HS-27A (cell line): ENCODE measurements around the gene RCBTB1.
"Not testable (repeated sequence)": the region's sequence is repeated elsewhere in the genome, so short reads cannot be mapped to it uniquely, and the experiment has no call there.

Experiments
- DNase-seq: peaks from one replicate; pipeline ENCODE4 v3.0.0-alpha.2; 2012; ENCODE audit warnings: low read depth, missing footprints

RCBTB1 gene

DNA sequence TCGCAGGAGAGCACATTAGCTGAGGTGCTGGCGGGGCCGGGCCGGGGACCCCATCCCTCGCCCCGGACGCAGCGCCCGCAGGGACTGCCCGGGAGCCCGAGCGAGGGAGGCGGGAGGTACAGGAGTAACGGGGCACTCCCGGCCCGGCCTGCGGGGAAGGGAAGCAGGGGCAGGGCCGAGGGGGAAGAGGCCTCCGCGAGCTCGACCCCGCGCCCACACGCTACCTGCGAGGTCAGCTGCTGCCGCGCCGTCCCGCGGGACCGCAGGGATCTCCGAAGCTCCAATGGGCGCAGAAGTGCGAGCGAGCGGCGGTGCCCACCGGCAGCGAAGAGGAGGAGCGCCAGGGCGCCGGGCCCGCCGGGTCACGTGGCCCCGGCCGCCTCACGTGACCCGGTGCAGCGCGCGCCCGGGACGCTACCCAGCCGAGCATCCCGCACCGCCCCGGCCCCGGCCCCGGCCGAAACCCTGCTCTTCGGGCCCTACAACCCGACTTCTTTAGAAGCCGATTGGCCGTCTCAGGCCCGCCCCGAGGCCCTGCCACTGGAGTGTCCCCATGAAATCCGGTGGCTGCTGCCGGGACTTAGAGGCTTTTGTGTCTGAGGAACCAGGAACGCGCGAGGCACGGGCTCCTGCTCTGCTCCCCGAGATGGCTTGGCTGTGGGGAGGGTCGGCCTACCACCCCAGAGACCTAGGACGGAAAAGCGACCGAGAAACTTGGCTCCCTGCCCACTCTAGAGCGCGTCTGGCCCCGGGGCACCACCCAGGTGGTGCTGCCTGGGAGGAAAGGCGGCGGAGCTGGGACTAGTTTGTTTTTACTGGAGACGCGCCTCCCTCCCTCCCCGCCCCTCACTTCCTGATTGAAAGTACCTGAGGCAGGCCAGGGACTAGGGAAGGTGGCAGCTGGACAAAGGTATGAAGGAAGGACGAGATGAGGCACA is at the start of gene RCBTB1:
TSS of gene RCBTB1 (minus strand) at position 339 of the 938 bp plus-strand sequence. CDS start 18,279 bp downstream, outside the sequence.
- DNase-seq = no peak

- no peak for DNase-seq
Observed at GRCh38 chr13:49633710-49634109, 48.4 kb upstream of the RCBTB1 start.

GRCh38 chr13:49632156-49632555 is 46.8 kb upstream of the RCBTB1 start:
- no peak for DNase-seq

GRCh38 chr13:49630580-49630979 is 45.2 kb upstream of the RCBTB1 start:
- DNase-seq = no peak

GRCh38 chr13:49629947-49630346 is 44.6 kb upstream of the RCBTB1 start:
- DNase-seq = no peak

DNA sequence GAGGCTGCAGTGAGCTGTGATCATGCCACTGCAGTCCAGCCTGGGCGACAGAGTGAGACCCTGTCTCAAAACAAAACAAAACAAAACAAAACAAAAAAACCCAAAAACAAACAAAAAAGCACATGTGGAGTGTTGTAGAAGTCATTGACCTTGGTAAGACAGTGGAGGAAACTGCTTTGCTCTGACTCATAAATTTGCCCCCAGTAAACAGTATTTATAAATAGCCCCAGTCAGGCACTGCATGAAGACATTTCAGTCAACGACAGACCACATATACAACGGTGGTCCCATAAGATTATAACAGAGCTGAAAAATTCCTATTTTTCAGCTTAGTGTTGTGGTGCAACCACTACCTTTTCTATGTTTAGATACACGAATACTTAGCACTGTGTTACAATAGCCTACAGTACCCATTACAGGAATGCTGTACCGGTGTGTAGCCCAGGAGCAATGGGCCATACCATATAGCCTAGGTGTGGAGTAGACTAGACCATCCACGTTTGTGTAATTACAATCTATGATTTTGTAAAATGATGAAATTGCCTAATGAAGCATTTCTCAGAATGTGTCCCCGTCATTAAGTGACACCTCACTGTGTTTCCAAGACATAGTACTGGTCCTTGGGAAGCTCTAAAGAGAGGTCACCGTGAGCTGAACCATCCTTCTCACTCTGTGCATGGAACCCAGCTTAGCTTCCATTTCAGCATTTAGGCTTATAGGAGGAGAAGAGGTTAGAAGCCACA is 44.0 kb upstream of the RCBTB1 start:
- DNase-seq = no peak

- DNase-seq = no peak
Observed at GRCh38 chr13:49627831-49628652, 42.7 kb upstream of the RCBTB1 start, which contains the start of gene ARL11. TSS of gene ARL11 (plus strand) at chr13:49628507. CDS start at chr13:49630448, 1,941 bp downstream.

GRCh38 chr13:49625392-49626079 is 40.2 kb upstream of the RCBTB1 start:
- no peak for DNase-seq

DNA sequence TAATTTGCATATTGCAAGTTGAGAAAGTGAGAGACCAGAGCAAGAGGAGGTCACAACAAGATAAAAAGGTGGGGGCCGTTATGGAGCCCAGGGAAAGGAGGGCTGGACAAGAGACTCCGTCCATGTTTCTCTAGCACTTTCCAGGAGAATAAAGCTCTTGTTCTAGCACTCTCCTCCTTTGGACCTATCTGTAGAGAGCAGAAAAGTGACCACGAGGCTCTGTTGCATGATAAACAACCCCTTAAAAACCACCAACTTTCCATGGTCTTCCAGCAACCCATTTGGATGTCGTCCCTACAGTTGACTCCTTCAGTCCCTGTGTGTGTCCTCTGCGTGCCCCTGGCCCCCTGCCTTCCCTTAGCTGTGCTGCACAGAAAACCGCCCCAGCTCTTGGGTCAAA is 38.9 kb upstream of the RCBTB1 start:
- no peak for DNase-seq

- DNase-seq = no peak
Observed at GRCh38 chr13:49622174-49622946, 37.0 kb upstream of the RCBTB1 start.

DNA sequence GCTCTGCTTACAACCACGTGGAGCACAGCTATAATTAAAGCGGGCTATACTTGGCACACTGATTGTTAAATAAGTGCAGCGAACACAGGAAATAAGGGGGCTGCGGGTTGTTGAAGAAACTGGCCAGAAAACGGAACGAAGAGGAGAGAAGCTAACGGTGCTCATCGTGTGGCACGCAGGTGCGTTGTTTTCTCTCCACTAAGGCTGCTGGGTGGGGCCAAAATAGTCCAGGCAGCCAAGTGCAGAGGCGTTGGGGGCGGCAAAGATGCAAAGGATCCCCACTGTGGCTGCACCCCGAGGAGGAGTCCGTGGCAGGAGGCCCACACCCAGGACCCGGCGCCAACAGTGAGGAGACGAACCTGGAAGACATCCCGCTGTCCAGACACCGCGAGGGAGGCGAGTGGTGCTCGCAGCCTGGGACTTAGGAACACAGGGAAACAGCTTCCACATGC is 34.8 kb upstream of the RCBTB1 start:
- DNase-seq = no peak

GRCh38 chr13:49616676-49617065 is 31.3 kb upstream of the RCBTB1 start:
- no peak for DNase-seq

- no peak for DNase-seq
Observed at GRCh38 chr13:49615836-49616675, 30.7 kb upstream of the RCBTB1 start.

DNA sequence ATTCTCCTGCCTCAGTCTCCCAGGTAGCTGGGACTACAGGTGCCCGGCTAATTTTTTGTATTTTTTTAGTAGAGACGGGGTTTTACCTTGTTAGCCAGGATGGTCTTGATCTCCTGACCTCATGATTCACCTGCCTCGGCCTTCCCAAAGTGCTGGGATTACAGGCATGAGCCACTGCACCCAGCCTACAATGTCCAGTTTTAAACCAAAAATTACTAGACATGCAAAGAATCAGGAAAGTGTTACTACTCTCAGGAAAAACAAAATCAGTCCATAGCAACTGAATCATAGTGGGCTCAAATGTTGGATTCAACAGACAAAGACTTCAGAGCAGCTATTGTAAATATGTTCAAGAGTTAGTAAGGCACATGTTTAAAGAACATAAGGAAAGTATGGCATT is 26.7 kb upstream of the RCBTB1 start:
- DNase-seq = not testable (repeated sequence)

DNA sequence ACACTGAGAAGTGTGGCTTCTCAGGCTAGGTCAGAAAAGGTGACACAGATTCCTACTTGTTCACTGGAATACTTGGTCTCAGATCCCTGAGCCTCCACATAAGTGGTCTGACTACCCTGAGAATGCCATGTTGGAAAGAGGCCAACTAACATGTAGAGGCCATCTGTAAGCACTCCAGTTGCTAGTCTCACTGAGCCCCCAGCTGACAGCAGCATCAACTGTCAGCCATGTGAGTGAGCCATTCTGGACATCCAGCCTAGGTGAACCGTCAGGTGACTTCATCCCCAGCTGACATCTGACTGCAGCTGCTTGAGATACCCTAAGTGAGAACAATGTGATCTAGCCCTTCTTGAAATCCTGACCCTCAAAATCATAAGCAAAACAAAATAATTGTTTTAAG is 24.8 kb upstream of the RCBTB1 start:
- no peak for DNase-seq

GRCh38 chr13:49608651-49609331 is 23.4 kb upstream of the RCBTB1 start:
- DNase-seq = no peak

DNA sequence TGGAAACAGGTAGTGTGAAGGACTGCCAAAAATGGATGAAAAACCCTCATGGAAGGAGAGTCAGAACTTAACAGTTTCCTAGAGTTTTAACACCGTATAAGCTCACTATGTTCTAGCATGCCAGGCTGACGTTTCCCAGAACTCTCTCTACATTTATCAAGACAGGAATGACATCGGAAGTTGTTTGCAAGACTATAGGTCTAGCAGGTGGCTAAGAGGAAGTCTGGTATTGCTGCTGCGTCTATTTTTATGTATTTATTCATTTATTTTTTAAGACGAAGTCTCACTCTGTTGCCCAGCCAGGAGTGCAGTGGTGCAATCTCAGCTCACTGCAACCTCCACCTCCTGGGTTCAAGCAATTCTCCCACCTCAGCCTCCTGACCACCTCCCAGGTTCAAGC is 22.4 kb upstream of the RCBTB1 start:
- no peak for DNase-seq

DNA sequence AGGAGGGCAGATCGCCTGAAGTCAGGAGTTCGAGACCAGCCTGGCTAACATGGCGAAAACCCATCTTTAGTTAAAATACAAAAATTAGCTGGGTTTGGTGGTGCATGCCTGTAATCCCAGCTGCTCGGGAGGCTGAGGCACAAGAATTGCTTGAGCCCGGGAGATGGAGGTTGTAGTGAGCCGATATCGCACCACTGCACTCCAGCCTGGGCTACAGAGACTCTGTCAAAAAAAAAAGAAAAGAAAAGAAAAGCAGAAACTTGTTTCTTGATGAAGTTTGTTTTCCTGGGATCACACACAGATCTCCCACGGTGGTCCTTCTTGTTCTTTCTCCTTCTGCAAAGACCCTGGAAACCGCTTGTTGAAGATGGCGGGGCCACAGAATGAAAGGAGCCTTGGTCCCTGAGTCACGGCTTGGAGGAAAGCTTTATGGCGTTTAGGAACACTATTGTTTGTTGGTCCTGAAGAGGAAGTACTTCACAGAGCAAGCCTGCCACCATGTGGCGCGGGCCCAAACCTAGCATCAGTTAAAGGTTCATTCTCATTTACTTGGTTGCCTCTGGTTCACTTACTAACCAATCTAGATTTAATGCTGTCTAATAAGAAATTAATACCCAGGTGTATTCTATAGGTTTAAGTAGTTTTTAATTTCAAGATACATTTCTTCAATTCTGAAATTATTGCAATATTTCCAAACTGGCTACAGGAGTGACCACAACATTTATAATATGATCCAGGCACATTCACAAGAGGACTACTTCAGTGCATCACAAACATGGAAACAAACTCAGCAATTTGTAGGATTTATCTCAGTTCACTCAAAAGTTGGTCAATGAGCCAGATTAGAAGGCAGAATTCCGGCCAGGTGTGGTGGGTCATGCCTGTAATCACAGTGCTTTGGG is 21.6 kb upstream of the RCBTB1 start:
- no peak for DNase-seq
